ENCODE results near the gene SLC12A1. TPM values are rescaled to one million over a fixed set of nuclear protein-coding genes. Genes with fewer than 3 reads are reported as not detected.

SLC12A1 gene
- total RNA-seq, 2 donors from 2014 or later: not detected

GRCh38 chr15:48282216-48282615 lies 76.1 kb downstream of the SLC12A1 start:
- no peak overlapping the region for H3K27ac ChIP-seq
- no peaks in the 10 kb centered on the region for H3K27me3 ChIP-seq (replicated peaks; ENCODE audit: insufficient read depth)
- H3K4me1 ChIP-seq (replicated peaks): no peaks in the 10 kb centered on the region
- no peak overlapping the region for H3K4me3 ChIP-seq
- H3K36me3 ChIP-seq: no peaks in the 10 kb centered on the region
- 36% methylated on average over 4 of the region's 4 CpGs for WGBS
- TF ChIP-seq POLR2AphosphoS5 (IDR thresholded peaks at IDR 0.05): no peak
- TF ChIP-seq CTCF (IDR thresholded peaks at IDR 0.05): no peak
- TF ChIP-seq POLR2A (IDR thresholded peaks at IDR 0.05): no peak
- no peak for DNase-seq (ENCODE audit: low spot score)
- intact Hi-C loops (cut with DNase I): no loop called here
- no peaks in the 10 kb centered on the region for H3K9me3 ChIP-seq

GRCh38 chr15:48283396-48284145 lies 77.5 kb downstream of the SLC12A1 start:
- H3K9me3 ChIP-seq: no peaks in the 10 kb centered on the region
- whole genome bisulfite sequencing: 50% methylated on average over 6 of the region's 6 CpGs
- H3K27me3 ChIP-seq (replicated peaks; ENCODE audit: insufficient read depth): no peaks in the 10 kb centered on the region
- H3K4me1 ChIP-seq (replicated peaks): no peaks in the 10 kb centered on the region
- no peak overlapping the region for H3K4me3 ChIP-seq
- intact Hi-C loops (cut with DNase I): no loop called here
- H3K36me3 ChIP-seq: no peaks in the 10 kb centered on the region
- no peak for TF ChIP-seq POLR2AphosphoS5 (IDR thresholded peaks at IDR 0.05)
- no peak for TF ChIP-seq POLR2A (IDR thresholded peaks at IDR 0.05)
- no peak for TF ChIP-seq CTCF (IDR thresholded peaks at IDR 0.05)
- H3K27ac ChIP-seq: no peak overlapping the region
- DNase-seq (ENCODE audit: low spot score): no peak

GRCh38 chr15:48285329-48286214 lies 79.5 kb downstream of the SLC12A1 start:
- Histone ChIP-seq H3K9me3 (no peaks in the 10 kb centered on the region), H3K27me3 (replicated peaks; ENCODE audit: insufficient read depth) (no peaks in the 10 kb centered on the region), H3K4me3 (no peak overlapping the region), H3K36me3 (no peaks in the 10 kb centered on the region), H3K4me1 (replicated peaks) (no peaks in the 10 kb centered on the region), H3K27ac (no peak overlapping the region)
- intact Hi-C loops (cut with DNase I): no loop called here
- peak in 3 of 4 experiments; percentile 69 to 74 (median 70) for TF ChIP-seq CTCF (IDR thresholded peaks at IDR 0.05)
- TF ChIP-seq POLR2AphosphoS5 (IDR thresholded peaks at IDR 0.05): peak; percentile 54
- TF ChIP-seq POLR2A (IDR thresholded peaks at IDR 0.05): no peak
- DNase-seq (ENCODE audit: low spot score): peak; percentile 81
- WGBS: 12% methylated on average over 14 of the region's 14 CpGs

- H3K27me3 ChIP-seq (replicated peaks; ENCODE audit: insufficient read depth): no peaks in the 10 kb centered on the region
- H3K27ac ChIP-seq: no peak overlapping the region
- no peaks in the 10 kb centered on the region for H3K36me3 ChIP-seq
- DNase-seq (ENCODE audit: low spot score): no peak
- H3K4me1 ChIP-seq (replicated peaks): no peaks in the 10 kb centered on the region
- 85% methylated on average over 2 of the region's 2 CpGs for WGBS
- H3K9me3 ChIP-seq: no peaks in the 10 kb centered on the region
- no peak overlapping the region for H3K4me3 ChIP-seq
- TF ChIP-seq CTCF (IDR thresholded peaks at IDR 0.05): no peak
- TF ChIP-seq POLR2A (IDR thresholded peaks at IDR 0.05): no peak
- TF ChIP-seq POLR2AphosphoS5 (IDR thresholded peaks at IDR 0.05): no peak
- intact Hi-C loops (cut with DNase I): no loop called here
Observed at GRCh38 chr15:48289628-48290027, 83.5 kb downstream of the SLC12A1 start.
